Inferior parietal cortex (tissue), 1 donor: ENCODE measurements around the gene CAMSAP2.

Experiments used
- DNase-seq: peaks from one replicate; pipeline ENCODE4 v3.0.0-alpha.2; 2016; ENCODE audit errors: extremely low spot score

Gene CAMSAP2

GRCh38 chr1:200849430-200849829, 110.7 kb downstream of the CAMSAP2 start:
- DNase-seq: no peak

- DNase-seq: no peak
These were observed 111.9 kb downstream of the CAMSAP2 start for GRCh38 chr1:200850554-200850953.

GRCh38 chr1:200856716-200857357, 118.1 kb downstream of the CAMSAP2 start:
- DNase-seq: no peak

GRCh38 chr1:200857804-200858203, 119.1 kb downstream of the CAMSAP2 start:
- no peak for DNase-seq

- no peak for DNase-seq
These were observed 123.4 kb downstream of the CAMSAP2 start for GRCh38 chr1:200861937-200862647.

- DNase-seq: no peak
These were observed 124.2 kb downstream of the CAMSAP2 start for GRCh38 chr1:200862713-200863415.

- DNase-seq: no peak
These were observed 127.4 kb downstream of the CAMSAP2 start for GRCh38 chr1:200866116-200866515.

- no peak for DNase-seq
These were observed 127.8 kb downstream of the CAMSAP2 start for GRCh38 chr1:200866521-200866920.

- no peak for DNase-seq
These were observed 128.5 kb downstream of the CAMSAP2 start for GRCh38 chr1:200867018-200867811.

GRCh38 chr1:200869376-200869752, 130.7 kb downstream of the CAMSAP2 start:
- no peak for DNase-seq

- DNase-seq: no peak
These were observed 131.2 kb downstream of the CAMSAP2 start for GRCh38 chr1:200869753-200870391.

GRCh38 chr1:200872446-200873115, 133.9 kb downstream of the CAMSAP2 start, which contains the start of gene GPR25:
GPR25 (plus strand) TSS chr1:200872981; CDS start chr1:200873038, 57 bp downstream.
- DNase-seq: no peak

- DNase-seq: no peak
These were observed 134.5 kb downstream of the CAMSAP2 start for GRCh38 chr1:200873116-200873670.

GRCh38 chr1:200873671-200874397, 135.1 kb downstream of the CAMSAP2 start:
- no peak for DNase-seq

- no peak for DNase-seq
These were observed 136.0 kb downstream of the CAMSAP2 start for GRCh38 chr1:200874694-200875093.

- DNase-seq: no peak
These were observed 136.7 kb downstream of the CAMSAP2 start for GRCh38 chr1:200875416-200875815.

GRCh38 chr1:200877010-200877409, 138.3 kb downstream of the CAMSAP2 start:
- DNase-seq: no peak

- no peak for DNase-seq
These were observed 139.3 kb downstream of the CAMSAP2 start for GRCh38 chr1:200877839-200878551.

GRCh38 chr1:200880212-200880611, 141.5 kb downstream of the CAMSAP2 start:
- DNase-seq: no peak
